GM12874 (cell line): Measurements from ENCODE around the gene SEC16A.

Experiments
- TF ChIP-seq, protein P1 (sequence below): IDR thresholded peaks from 2 replicates; pipeline ENCODE4 v1.5.1; 2011; ENCODE audit warnings: low read depth, mild to moderate bottlenecking, control low read depth, low read length, moderate library complexity; ENCODE audit not compliant: insufficient read depth

SEC16A gene

DNA sequence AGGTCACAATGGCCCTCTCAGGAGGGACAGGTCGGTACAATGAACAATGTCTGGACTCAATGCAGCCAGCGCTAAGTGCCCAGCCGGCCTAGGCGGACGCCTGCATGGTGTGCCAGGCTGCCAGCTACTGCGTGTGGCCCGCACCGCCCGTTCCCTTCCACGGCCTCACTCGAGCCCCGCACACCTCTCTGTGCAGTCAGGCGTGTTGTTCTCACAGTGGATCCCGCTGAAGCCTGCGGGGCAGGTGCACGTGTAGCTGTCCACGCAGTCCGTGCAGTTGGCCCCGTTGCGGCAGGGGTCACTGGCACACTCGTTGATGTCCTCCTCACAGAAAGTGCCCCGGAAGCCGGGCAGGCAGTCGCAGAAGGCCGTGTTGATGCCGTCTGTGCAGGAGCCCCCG lies 26.7 kb upstream of the SEC16A start:
- TF ChIP-seq, protein P1, sequence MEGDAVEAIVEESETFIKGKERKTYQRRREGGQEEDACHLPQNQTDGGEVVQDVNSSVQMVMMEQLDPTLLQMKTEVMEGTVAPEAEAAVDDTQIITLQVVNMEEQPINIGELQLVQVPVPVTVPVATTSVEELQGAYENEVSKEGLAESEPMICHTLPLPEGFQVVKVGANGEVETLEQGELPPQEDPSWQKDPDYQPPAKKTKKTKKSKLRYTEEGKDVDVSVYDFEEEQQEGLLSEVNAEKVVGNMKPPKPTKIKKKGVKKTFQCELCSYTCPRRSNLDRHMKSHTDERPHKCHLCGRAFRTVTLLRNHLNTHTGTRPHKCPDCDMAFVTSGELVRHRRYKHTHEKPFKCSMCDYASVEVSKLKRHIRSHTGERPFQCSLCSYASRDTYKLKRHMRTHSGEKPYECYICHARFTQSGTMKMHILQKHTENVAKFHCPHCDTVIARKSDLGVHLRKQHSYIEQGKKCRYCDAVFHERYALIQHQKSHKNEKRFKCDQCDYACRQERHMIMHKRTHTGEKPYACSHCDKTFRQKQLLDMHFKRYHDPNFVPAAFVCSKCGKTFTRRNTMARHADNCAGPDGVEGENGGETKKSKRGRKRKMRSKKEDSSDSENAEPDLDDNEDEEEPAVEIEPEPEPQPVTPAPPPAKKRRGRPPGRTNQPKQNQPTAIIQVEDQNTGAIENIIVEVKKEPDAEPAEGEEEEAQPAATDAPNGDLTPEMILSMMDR, result no peak

DNA sequence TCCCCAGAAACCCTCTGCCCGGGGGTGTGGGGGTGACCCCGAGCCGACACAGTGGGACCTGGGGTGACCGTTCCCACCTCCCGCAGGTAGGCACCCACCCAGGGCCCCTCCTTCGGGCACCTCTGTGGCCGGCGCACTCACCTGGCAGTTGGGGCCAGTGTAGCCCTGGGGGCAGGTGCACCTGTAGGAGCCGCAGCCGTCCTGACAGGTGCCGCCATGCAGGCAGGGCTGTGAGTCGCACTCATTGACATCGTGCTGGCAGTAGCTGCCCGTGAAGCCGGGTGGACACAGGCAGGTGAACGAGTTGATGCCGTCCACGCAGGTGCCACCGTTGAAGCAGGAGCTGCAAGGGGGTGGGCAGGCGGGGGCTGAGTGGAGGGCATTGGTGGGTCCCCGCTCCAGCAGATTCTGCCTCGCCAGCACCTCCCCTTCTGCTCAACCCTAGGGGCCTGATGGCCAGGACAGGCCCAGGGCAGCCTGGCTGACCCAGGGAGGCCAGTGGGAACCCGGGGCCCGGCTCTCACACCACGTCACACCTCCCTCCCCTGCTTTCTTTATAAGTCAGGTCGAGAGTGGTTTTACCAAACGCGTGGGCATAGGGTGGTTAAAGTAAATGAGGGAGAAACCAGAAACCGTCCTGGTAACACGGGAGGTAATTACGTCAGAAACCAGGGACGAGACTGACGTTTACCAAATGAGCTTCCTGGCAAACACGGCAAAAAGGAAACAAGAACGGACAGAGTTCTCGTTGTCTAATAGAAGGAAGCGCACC lies 26.1 kb upstream of the SEC16A start:
- TF ChIP-seq, protein P1, result no peak

DNA sequence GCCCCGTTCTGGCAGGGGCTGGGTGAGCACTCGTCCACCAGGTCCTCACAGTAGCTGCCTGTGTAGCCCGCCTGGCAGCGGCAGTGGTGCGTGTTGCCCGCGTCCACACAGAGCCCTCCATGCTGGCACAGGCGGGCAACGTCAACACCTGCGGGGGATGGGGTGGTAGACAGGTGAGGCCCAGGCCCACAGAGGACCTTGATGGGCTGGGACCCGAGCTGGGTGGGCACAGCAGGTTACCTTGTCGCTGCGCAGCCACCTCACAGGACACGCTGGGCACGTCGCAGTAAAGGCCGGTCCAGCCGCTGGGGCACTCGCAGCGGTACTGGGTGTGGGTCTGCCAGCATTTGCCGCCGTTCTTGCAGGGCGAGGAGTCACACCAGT lies 25.1 kb upstream of the SEC16A start:
- TF ChIP-seq, protein P1, result no peak

DNA sequence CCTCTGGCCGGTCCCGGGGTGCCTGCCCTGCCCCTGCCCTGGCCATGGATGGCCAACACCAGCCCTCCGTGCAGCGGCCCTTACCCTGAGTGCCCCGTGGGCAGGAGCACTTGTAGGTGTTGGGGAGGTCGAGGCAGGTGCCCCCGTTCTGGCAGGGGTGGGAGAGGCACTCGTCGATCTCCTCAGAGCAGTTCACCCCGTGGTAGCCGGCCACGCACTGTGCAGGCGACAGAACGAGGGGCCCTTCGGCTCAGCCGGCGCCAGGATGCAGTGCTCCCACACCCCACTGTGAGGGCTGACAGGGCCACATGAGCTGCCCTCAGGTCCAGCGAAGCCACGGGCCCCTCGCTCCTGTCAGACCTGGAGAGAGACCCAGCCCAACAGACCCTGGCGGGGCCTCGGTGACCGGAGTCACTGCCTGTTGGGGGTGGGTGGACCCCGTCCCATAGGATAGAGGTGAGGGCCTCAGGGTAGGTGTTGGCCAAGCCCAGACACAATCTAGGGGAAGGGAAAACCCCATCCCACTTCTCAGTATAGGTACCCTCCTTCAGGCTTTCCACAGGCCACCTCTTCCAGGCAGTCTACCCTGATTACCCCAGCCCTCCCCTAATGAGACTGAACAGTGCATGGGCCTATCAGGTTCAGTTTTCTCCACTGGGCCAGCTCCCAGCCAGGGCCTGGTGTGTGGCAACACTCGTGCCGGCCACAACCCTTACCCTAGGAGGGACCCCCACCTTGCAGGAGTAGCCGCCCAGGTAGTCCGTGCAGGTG lies 24.6 kb upstream of the SEC16A start:
- TF ChIP-seq, protein P1, result no peak

DNA sequence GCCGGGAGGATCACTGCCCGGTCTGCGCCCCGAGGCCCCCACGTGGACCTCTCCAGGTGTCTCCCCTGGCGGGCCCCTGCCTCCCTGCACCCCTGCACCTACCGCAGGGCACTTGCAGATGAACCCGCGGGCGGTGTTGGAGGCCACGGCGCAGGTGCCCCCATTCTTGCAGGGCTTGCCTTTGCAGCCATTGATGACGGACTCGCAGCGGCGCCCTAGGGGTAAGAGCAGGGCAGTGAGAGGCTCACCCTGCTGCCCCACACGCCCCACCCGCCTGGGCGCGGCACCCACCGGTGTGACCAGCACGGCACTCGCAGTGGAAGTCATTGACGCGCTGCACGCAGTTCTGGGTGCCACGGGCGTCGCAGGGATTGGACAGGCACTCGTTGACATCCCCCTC lies 23.6 kb upstream of the SEC16A start:
- TF ChIP-seq, protein P1, result no peak

DNA sequence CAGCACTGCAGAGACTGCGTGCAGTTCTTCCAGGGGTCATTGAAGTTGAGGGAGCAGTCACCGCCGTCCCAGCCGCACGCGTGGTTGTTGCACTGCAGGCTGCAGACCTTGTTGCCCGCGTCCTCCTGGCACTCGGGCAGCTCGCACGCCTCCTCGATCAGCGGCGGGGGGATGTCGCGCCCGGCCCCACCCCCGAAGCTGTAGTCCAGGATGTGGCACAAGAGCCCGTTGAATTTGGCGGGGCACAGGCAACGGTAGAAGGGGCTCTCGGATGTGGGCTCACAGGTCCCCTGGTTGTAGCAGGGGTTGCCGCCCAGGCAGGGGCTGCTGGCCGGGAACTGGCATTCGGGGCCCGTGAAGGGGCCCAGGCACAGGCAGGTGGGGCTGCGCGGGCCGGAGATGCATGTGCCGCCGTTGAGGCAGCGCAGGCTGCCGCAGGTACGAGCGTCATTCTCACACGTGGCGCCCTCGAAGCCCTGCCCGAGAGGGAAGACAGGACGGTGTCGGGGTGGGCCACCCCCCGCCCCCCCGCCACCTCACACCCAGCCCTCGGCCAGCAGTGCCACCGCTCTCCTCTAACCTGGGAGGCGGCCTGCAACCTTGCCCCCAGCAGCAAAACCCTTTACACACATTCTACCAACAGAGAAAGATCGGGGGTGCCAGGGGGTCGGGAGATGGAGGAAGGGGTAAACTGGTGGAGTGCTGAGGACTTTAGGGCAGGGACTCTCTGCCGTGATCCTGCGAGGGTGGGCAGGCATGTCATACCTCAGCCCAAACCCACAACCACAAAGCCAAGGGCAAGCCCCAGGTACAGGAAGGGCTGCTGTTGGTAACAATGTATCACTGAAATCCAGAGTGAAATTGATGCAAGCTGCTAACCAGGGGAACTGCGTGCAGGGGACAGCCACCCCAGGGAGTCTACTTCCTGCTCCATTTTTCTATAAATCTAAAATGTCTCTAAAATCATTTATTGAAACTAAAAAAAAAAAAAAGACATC lies 22.9 kb upstream of the SEC16A start:
- TF ChIP-seq, protein P1, result no peak
